ENCODE data around the gene SPACA6.

The SPACA6 gene

GRCh38 chr19:51689751-51690453, 3.2 kb upstream of the SPACA6 start:
- no peak for DNase-seq

GRCh38 chr19:51690454-51691073, 2.6 kb upstream of the SPACA6 start:
- peak in 1 of 2 donors; percentile 19 for DNase-seq

DNA sequence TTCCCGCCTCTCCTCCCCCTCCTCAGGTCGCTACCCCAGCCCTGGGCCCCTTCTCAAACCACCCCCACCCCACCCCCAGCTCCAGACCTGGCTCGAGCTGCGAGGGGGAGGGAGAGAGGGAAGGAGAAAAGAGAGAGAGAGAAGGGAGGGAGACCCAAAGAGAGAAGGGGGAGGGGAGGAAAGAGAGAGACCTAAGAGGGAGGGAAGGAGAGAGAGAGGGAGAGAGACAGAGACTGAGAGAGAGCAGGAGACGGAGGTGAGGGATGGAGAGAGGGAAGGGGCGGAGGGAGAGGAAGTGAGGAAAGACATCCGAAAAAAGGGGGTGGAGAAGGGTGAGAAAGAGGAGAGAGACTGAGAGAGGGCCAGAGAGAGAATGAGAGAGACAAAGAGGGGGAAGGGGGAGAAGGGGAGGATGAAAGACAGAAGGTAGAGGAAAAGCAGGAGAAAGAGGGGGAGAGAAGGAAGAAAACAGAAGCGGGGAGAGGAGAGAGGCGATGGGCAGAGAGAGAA, 2.0 kb upstream of the SPACA6 start:
- no peak for DNase-seq

DNA sequence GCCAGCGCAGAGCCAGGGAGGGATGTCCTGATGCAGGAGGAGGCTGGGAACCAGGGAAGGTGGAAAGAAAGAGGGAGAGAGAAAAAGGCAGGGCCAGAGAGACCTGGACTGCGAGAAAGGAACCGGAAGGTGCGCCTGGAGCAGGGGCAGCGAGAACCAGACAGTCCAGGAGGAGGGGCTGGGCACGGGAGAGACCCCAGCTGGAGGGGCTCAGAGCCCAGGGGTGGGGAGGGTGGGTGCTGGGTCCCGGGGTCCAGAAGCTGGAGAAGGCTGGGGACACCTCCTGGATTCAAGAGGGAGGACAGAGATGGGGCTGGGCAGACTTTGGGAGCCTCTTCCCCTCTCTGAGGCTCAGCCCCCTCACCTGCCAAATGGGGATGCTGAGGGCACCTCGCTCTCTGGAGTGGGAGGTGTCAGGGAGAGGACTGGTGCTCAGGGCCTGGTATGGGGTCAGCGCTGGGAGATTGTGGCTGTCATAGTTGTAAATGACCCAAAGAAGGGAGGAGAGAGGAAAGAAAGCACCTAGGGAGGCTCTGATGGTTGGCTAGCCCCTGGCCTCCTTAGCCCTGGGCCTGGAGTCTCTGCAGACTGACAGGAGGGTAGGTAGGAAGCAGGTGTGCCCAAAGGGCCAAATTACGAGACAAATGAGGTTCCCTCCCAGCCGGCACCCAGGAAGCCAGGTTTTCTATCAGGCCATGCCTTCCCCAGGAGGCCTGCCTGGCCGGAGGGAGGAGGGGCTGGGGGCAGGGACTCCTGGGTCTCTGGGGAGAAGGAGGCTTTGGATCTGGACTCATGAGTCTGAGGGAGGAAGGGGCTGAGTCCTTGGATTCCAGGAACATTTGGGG, 1.3 kb upstream of the SPACA6 start:
- DNase-seq = no peak

- DNase-seq = no peak
Measured at GRCh38 chr19:51692468-51692867, 662 bp upstream of the SPACA6 start.

DNA sequence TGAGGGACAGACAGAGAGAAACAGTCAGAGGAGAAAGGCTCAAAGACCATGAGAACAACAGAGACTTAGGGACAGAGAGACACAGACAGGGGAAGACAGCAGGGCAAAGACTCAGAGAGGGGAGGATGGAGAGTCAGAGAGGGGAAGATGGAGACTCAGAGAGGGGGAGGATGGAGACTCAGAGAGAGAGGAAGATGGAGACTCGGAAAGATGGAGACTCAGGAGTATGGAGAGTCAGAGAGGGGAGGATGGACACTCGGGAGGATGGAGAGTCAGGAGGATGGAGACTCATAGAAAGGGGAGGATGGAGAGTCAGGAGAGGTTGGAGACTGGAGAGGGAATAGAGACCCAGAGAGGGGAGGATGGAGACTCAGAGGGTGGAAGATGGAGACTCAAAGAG, 689 bp downstream of the SPACA6 start:
- no peak for DNase-seq

- no peak for DNase-seq
Measured at GRCh38 chr19:51694318-51695085, 1.4 kb downstream of the SPACA6 start.

GRCh38 chr19:51695088-51695487, 2.0 kb downstream of the SPACA6 start:
- DNase-seq = no peak

GRCh38 chr19:51695702-51696315, 2.7 kb downstream of the SPACA6 start:
- no peak for DNase-seq

DNA sequence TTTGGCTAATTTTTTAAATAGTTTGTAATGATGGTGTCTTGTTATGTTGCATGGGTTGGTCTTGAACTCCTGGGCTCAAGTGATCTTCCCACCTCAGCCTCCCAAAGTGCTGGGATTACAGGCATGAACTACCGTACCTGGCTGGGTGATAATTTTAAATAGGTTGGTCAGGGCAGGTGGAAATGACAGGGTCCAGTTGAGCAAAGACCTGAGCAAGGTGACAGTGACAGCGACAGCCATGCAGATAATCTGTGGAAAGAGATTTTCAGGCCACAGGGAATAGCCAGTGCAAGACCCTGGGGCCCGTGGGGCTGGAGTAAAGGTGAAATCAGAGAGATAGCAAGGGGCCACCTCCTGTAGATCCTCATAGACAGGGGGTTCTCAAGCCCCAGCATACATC, 3.5 kb downstream of the SPACA6 start:
- no peak for DNase-seq

DNA sequence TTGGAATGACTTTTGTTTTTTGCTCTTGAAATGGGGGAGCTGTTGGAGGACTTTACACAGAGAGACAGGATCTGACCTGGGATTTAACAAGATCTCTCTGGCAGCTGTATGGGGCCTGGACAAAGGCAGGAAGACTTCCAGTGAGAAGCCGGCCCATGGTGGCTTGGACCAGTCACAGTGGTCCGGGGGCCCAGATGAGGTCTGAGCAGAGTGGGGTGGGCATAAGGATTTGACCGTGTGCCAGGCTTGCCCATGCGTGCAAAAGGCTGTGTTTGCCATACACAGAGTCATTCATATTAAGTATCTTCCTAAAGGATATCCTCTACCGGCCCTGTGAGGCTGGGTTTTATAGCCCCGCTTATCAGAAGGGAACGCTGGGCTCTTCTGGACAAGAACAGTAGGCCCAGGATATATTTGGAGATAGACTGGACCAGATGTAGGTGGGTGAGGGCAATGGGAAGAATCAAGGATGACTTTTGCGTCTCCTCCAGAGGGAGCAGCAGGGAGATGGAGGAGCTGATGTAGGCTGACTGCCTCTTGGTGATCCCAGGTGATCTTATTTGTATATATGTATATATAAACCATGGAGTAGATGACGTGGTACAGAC, 4.1 kb downstream of the SPACA6 start:
- no peak for DNase-seq

GRCh38 chr19:51698296-51698695, 5.2 kb downstream of the SPACA6 start:
- no peak for DNase-seq

- no peak for DNase-seq
Measured at GRCh38 chr19:51699170-51699569, 6.0 kb downstream of the SPACA6 start.

- no peak for DNase-seq
Measured at GRCh38 chr19:51701468-51702100, 8.5 kb downstream of the SPACA6 start.

GRCh38 chr19:51702103-51702824, 9.1 kb downstream of the SPACA6 start:
- DNase-seq = peak in 1 of 2 donors; percentile 16

GRCh38 chr19:51702825-51703574, 9.9 kb downstream of the SPACA6 start:
- DNase-seq = no peak

GRCh38 chr19:51703575-51704515, 10.7 kb downstream of the SPACA6 start:
- DNase-seq = peak; percentile 86 to 100

DNA sequence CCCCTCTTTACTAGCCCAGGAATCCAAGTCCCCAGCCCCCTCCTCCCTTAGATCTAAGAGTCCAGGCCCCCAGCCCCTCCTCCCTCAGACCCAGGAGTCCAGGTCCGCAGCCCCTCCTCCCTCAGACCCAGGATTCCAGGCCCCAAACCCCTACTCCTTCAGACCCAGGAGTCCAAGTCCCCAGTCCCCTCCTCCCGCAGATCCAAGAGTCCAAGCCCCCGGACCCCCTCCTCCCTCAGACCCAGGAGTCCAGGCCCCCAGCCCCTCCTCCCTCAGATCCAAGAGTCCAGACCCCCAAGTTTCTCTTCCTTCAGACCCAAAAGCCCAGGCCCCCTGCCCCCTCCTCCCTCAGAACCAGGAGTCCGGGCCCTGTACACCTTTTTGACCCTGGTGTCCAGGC, 11.5 kb downstream of the SPACA6 start:
- no peak for DNase-seq

- no peak for DNase-seq
Measured at GRCh38 chr19:51706296-51706695, 13.2 kb downstream of the SPACA6 start.
